ENCODE data around the gene ARCN1.

The ARCN1 gene

GRCh38 chr11:118625036-118625690 is 53.0 kb downstream of the ARCN1 start:
- Histone ChIP-seq H3K27ac (ENCODE audit: low read length) (no peak overlapping the region), H3K4me1 (ENCODE audit: control insufficient read depth in 1 of 2, insufficient read depth in 2 of 2, low read length in 2 of 2) (peaks cover 25 to 40% of the 10 kb centered on the region in 2 donors), H3K27me3 (ENCODE audit: low read depth, low read length) (no peaks in the 10 kb centered on the region), H3K36me3 (ENCODE audit: control insufficient read depth in 1 of 2, insufficient read depth in 2 of 2, low read length in 2 of 2) (peaks cover 24 to 61% of the 10 kb centered on the region in 2 donors), H3K9me3 (ENCODE audit: control insufficient read depth in 1 of 2, low read length in 2 of 2) (no peaks in the 10 kb centered on the region), H3K4me3 (ENCODE audit: low read depth in 1 of 2, low read length in 2 of 2) (no peak overlapping the region)

GRCh38 chr11:118625976-118626375 is 53.8 kb downstream of the ARCN1 start:
- H3K27ac ChIP-seq (ENCODE audit: low read length), result no peak overlapping the region
- peaks cover 24 to 69% of the 10 kb centered on the region in 2 donors for H3K36me3 ChIP-seq (ENCODE audit: control insufficient read depth in 1 of 2, insufficient read depth in 2 of 2, low read length in 2 of 2)
- no peaks in the 10 kb centered on the region for H3K9me3 ChIP-seq (ENCODE audit: control insufficient read depth in 1 of 2, low read length in 2 of 2)
- no peak overlapping the region for H3K4me3 ChIP-seq (ENCODE audit: low read depth in 1 of 2, low read length in 2 of 2)
- H3K4me1 ChIP-seq (ENCODE audit: control insufficient read depth in 1 of 2, insufficient read depth in 2 of 2, low read length in 2 of 2), result peaks cover 19 to 39% of the 10 kb centered on the region in 2 donors
- H3K27me3 ChIP-seq (ENCODE audit: low read depth, low read length), result no peaks in the 10 kb centered on the region

- no peaks in the 10 kb centered on the region for H3K9me3 ChIP-seq (ENCODE audit: control insufficient read depth in 1 of 2, low read length in 2 of 2)
- H3K36me3 ChIP-seq (ENCODE audit: control insufficient read depth in 1 of 2, insufficient read depth in 2 of 2, low read length in 2 of 2), result peaks cover 24 to 77% of the 10 kb centered on the region in 2 donors
- H3K27ac ChIP-seq (ENCODE audit: low read length), result no peak overlapping the region
- no peak overlapping the region for H3K4me3 ChIP-seq (ENCODE audit: low read depth in 1 of 2, low read length in 2 of 2)
- H3K27me3 ChIP-seq (ENCODE audit: low read depth, low read length), result no peaks in the 10 kb centered on the region
- peaks cover 7 to 28% of the 10 kb centered on the region in 2 donors for H3K4me1 ChIP-seq (ENCODE audit: control insufficient read depth in 1 of 2, insufficient read depth in 2 of 2, low read length in 2 of 2)
Measured at GRCh38 chr11:118627566-118627965, 55.4 kb downstream of the ARCN1 start.

GRCh38 chr11:118628031-118628430 is 55.8 kb downstream of the ARCN1 start:
- no peak overlapping the region for H3K4me3 ChIP-seq (ENCODE audit: low read depth in 1 of 2, low read length in 2 of 2)
- H3K4me1 ChIP-seq (ENCODE audit: control insufficient read depth in 1 of 2, insufficient read depth in 2 of 2, low read length in 2 of 2), result peaks cover 4 to 28% of the 10 kb centered on the region in 2 donors
- no peaks in the 10 kb centered on the region for H3K9me3 ChIP-seq (ENCODE audit: control insufficient read depth in 1 of 2, low read length in 2 of 2)
- H3K27me3 ChIP-seq (ENCODE audit: low read depth, low read length), result no peaks in the 10 kb centered on the region
- H3K27ac ChIP-seq (ENCODE audit: low read length), result no peak overlapping the region
- H3K36me3 ChIP-seq (ENCODE audit: control insufficient read depth in 1 of 2, insufficient read depth in 2 of 2, low read length in 2 of 2), result peaks cover 24 to 79% of the 10 kb centered on the region in 2 donors

- Histone ChIP-seq H3K27me3 (ENCODE audit: low read depth, low read length) (no peaks in the 10 kb centered on the region), H3K36me3 (ENCODE audit: control insufficient read depth in 1 of 2, insufficient read depth in 2 of 2, low read length in 2 of 2) (peaks cover 28 to 79% of the 10 kb centered on the region in 2 donors), H3K4me3 (ENCODE audit: low read depth in 1 of 2, low read length in 2 of 2) (no peak overlapping the region), H3K9me3 (ENCODE audit: control insufficient read depth in 1 of 2, low read length in 2 of 2) (no peaks in the 10 kb centered on the region), H3K27ac (ENCODE audit: low read length) (no peak overlapping the region), H3K4me1 (ENCODE audit: control insufficient read depth in 1 of 2, insufficient read depth in 2 of 2, low read length in 2 of 2) (peaks cover 8 to 28% of the 10 kb centered on the region in 2 donors)
Measured at GRCh38 chr11:118628432-118628831, 56.2 kb downstream of the ARCN1 start.

GRCh38 chr11:118628861-118629549 is 56.8 kb downstream of the ARCN1 start:
- Histone ChIP-seq H3K27me3 (ENCODE audit: low read depth, low read length) (no peaks in the 10 kb centered on the region), H3K27ac (ENCODE audit: low read length) (no peak overlapping the region), H3K9me3 (ENCODE audit: control insufficient read depth in 1 of 2, low read length in 2 of 2) (no peaks in the 10 kb centered on the region), H3K4me1 (ENCODE audit: control insufficient read depth in 1 of 2, insufficient read depth in 2 of 2, low read length in 2 of 2) (peaks cover 14 to 33% of the 10 kb centered on the region in 2 donors), H3K4me3 (ENCODE audit: low read depth in 1 of 2, low read length in 2 of 2) (no peak overlapping the region), H3K36me3 (ENCODE audit: control insufficient read depth in 1 of 2, insufficient read depth in 2 of 2, low read length in 2 of 2) (peaks cover 28 to 82% of the 10 kb centered on the region in 2 donors)

- Histone ChIP-seq H3K4me3 (ENCODE audit: low read depth in 1 of 2, low read length in 2 of 2) (peak overlapping the region in 1 of 2 donors; percentile 8), H3K27ac (ENCODE audit: low read length) (peak overlapping the region; percentile 28), H3K36me3 (ENCODE audit: control insufficient read depth in 1 of 2, insufficient read depth in 2 of 2, low read length in 2 of 2) (peaks cover 28 to 80% of the 10 kb centered on the region in 2 donors), H3K4me1 (ENCODE audit: control insufficient read depth in 1 of 2, insufficient read depth in 2 of 2, low read length in 2 of 2) (peaks cover 17 to 39% of the 10 kb centered on the region in 2 donors), H3K27me3 (ENCODE audit: low read depth, low read length) (no peaks in the 10 kb centered on the region), H3K9me3 (ENCODE audit: control insufficient read depth in 1 of 2, low read length in 2 of 2) (no peaks in the 10 kb centered on the region)
Measured at GRCh38 chr11:118629761-118630661, 57.8 kb downstream of the ARCN1 start.

- Histone ChIP-seq H3K4me3 (ENCODE audit: low read depth in 1 of 2, low read length in 2 of 2) (no peak overlapping the region), H3K27ac (ENCODE audit: low read length) (no peak overlapping the region), H3K9me3 (ENCODE audit: control insufficient read depth in 1 of 2, low read length in 2 of 2) (no peaks in the 10 kb centered on the region), H3K4me1 (ENCODE audit: control insufficient read depth in 1 of 2, insufficient read depth in 2 of 2, low read length in 2 of 2) (peaks cover 18 to 51% of the 10 kb centered on the region in 2 donors), H3K27me3 (ENCODE audit: low read depth, low read length) (no peaks in the 10 kb centered on the region), H3K36me3 (ENCODE audit: control insufficient read depth in 1 of 2, insufficient read depth in 2 of 2, low read length in 2 of 2) (peaks cover 21 to 82% of the 10 kb centered on the region in 2 donors)
Measured at GRCh38 chr11:118631142-118631909, 59.1 kb downstream of the ARCN1 start.

GRCh38 chr11:118632577-118633318 is 60.5 kb downstream of the ARCN1 start:
- no peaks in the 10 kb centered on the region for H3K27me3 ChIP-seq (ENCODE audit: low read depth, low read length)
- peaks cover 18 to 51% of the 10 kb centered on the region in 2 donors for H3K4me1 ChIP-seq (ENCODE audit: control insufficient read depth in 1 of 2, insufficient read depth in 2 of 2, low read length in 2 of 2)
- no peak overlapping the region for H3K4me3 ChIP-seq (ENCODE audit: low read depth in 1 of 2, low read length in 2 of 2)
- H3K27ac ChIP-seq (ENCODE audit: low read length), result no peak overlapping the region
- peaks cover 19 to 80% of the 10 kb centered on the region in 2 donors for H3K36me3 ChIP-seq (ENCODE audit: control insufficient read depth in 1 of 2, insufficient read depth in 2 of 2, low read length in 2 of 2)
- no peaks in the 10 kb centered on the region for H3K9me3 ChIP-seq (ENCODE audit: control insufficient read depth in 1 of 2, low read length in 2 of 2)

GRCh38 chr11:118633319-118633690 is 61.1 kb downstream of the ARCN1 start:
- H3K27me3 ChIP-seq (ENCODE audit: low read depth, low read length), result no peaks in the 10 kb centered on the region
- H3K4me3 ChIP-seq (ENCODE audit: low read depth in 1 of 2, low read length in 2 of 2), result no peak overlapping the region
- no peak overlapping the region for H3K27ac ChIP-seq (ENCODE audit: low read length)
- H3K9me3 ChIP-seq (ENCODE audit: control insufficient read depth in 1 of 2, low read length in 2 of 2), result no peaks in the 10 kb centered on the region
- peaks cover 18 to 48% of the 10 kb centered on the region in 2 donors for H3K4me1 ChIP-seq (ENCODE audit: control insufficient read depth in 1 of 2, insufficient read depth in 2 of 2, low read length in 2 of 2)
- peaks cover 15 to 77% of the 10 kb centered on the region in 2 donors for H3K36me3 ChIP-seq (ENCODE audit: control insufficient read depth in 1 of 2, insufficient read depth in 2 of 2, low read length in 2 of 2)

Data from muscle layer of duodenum (tissue), 2 donors.